H1 (cell line): Measurements from ENCODE around the gene RPL36A. TPM values are rescaled to one million over a fixed set of nuclear protein-coding genes. Genes with fewer than 3 reads are reported as not detected.

Source experiments
- ASH2L ChIP-seq: fragments of 200-600, 300-600 bp; sonication (generic); IDR thresholded peaks from one replicate; pipeline ENCODE4 v1.7.1; 2017; ENCODE audit warnings: low read length
- ATF2 ChIP-seq: IDR thresholded peaks from 2 replicates; pipeline ENCODE4 v1.6.1; 2012; ENCODE audit warnings: low read length, inconsistent platforms
- CEBPB ChIP-seq: IDR thresholded peaks from 2 replicates; pipeline ENCODE4 v1.6.1; 2012; ENCODE audit warnings: low read depth, low read length
- CTBP2 ChIP-seq: IDR thresholded peaks from 2 replicates; pipeline ENCODE4 v1.7.0; 2011; ENCODE audit warnings: borderline replicate concordance, mild to moderate bottlenecking, moderate library complexity, mixed read lengths, low read length; ENCODE audit not compliant: insufficient read depth, insufficient read length
- CTCF ChIP-seq, 3 experiments: IDR thresholded peaks; 1 replicate in 2 of 3; 2 replicates in 1 of 3; pipeline versions ENCODE4 v1.5.1 to v1.6.1; 2011; ENCODE audit warnings: low read length in 3 of 3, mild to moderate bottlenecking in 3 of 3, inconsistent platforms in 2 of 3, low read depth in 1 of 3, moderate library complexity in 1 of 3; ENCODE audit not compliant: insufficient read depth in 1 of 3; ENCODE audit errors: control extremely low read depth in 1 of 3
- EGR1 ChIP-seq: IDR thresholded peaks from 2 replicates; pipeline ENCODE4 v1.6.1; 2011; ENCODE audit warnings: low read depth, low read length, borderline replicate concordance
- MAX ChIP-seq: IDR thresholded peaks from 2 replicates; pipeline ENCODE4 v1.6.1; 2012; ENCODE audit warnings: inconsistent platforms
- POLR2AphosphoS5 ChIP-seq: IDR thresholded peaks from 2 replicates; pipeline ENCODE4 v1.6.1; 2011; ENCODE audit warnings: low read depth, low read length
- SIX5 ChIP-seq: IDR thresholded peaks from 2 replicates; pipeline ENCODE4 v1.6.1; 2011; ENCODE audit warnings: mild to moderate bottlenecking, low read depth, low read length
- TAF1 ChIP-seq: IDR thresholded peaks from 2 replicates; pipeline ENCODE4 v1.6.1; 2011; ENCODE audit warnings: mild to moderate bottlenecking, low read depth, low read length
- TAF7 ChIP-seq: optimal IDR thresholded peaks from 2 replicates; pipeline ENCODE3; 2011; ENCODE audit warnings: low read depth, mild to moderate bottlenecking, inconsistent platforms, low read length, moderate library complexity, borderline replicate concordance
- TCF12 ChIP-seq: IDR thresholded peaks from 2 replicates; pipeline ENCODE4 v1.6.1; 2011; ENCODE audit warnings: low read depth, mild to moderate bottlenecking, low read length
- YY1 ChIP-seq: IDR thresholded peaks from 2 replicates; pipeline ENCODE4 v1.6.1; 2011; ENCODE audit warnings: low read depth, mild to moderate bottlenecking, low read length
- polyA plus RNA-seq, 7 experiments: library from polyadenylated mRNA; depleted of rRNA in 3 of 7; stranded (reverse) in 5 of 7; unstranded in 2 of 7; fragments of >200 nt in 5 of 7; fragments of 200-250 nt in 2 of 7; gene quantifications; 1 replicate in 5 of 7; 2 replicates in 1 of 7; 4 replicates in 1 of 7; pipeline versions ENCODE4 v1.2.1 to v1.2.3, GENCODE V29; 2011 to 2013; ENCODE audit warnings: missing spikeins in 2 of 7, mixed read lengths in 2 of 7
- total RNA-seq: library from RNA; stranded (reverse); fragmentation: NEBNext Ultra II Directional; extraction: Animal tissue kit (Norgen Biotek cat#: 25700); gene quantifications from 2 replicates; pipeline ENCODE4 v1.2.1, GENCODE V29; 2021

Gene RPL36A
- total and polyA plus RNA-seq, 2 of the 8 experiments (the other 6 are each of a cell fraction or from before 2014, with no cell fraction given), result 271 to 1,587 TPM

GRCh38 chrX:101390664-101391525 is at the start of gene RPL36A (continued):
- peak; percentile 99 for TF ChIP-seq TAF1
- TF ChIP-seq CEBPB, result no peak
- TF ChIP-seq YY1, result 0 out of 2 replicates have a peak, but pooled peaks have one; percentile 28
- no peak for TF ChIP-seq TCF12
- TF ChIP-seq CTCF (IDR thresholded peaks at IDR 0.05; ENCODE audit: control extremely low read depth in 1 of 3, insufficient read depth in 1 of 3, low read depth in 1 of 3, low read length in 3 of 3), result peak; percentile 61 to 76 (median 64)
- TF ChIP-seq MAX, result peak; percentile 58; the same call in 1 of the 2 replicates
- TF ChIP-seq TAF7, result peak; percentile 97
- TF ChIP-seq ATF2, result peak; percentile 82; the same call in 1 of the 2 replicates
- TF ChIP-seq ASH2L, result peak; percentile 48
- no peak for TF ChIP-seq CTBP2
- TF ChIP-seq EGR1, result peak; percentile 10; the same call in 1 of the 2 replicates
- peak; percentile 96 for TF ChIP-seq POLR2AphosphoS5
- TF ChIP-seq SIX5, result no peak
